ENCODE data around the gene TOX4.

TOX4 gene

GRCh38 chr14:21518725-21519124 lies 41.7 kb downstream of the TOX4 start:
- Histone ChIP-seq H3K4me1 (ENCODE audit: insufficient read depth, poor library complexity, severe bottlenecking) (no peaks in the 10 kb centered on the region), H3K36me3 (ENCODE audit: low read depth) (no peaks in the 10 kb centered on the region), H3K27me3 (ENCODE audit: insufficient read depth, poor library complexity, severe bottlenecking) (peaks cover 4% of the 10 kb centered on the region), H3K27ac (ENCODE audit: poor library complexity, severe bottlenecking) (no peak overlapping the region), H3K4me3 (ENCODE audit: severe bottlenecking) (no peak overlapping the region), H3K9me3 (ENCODE audit: severe bottlenecking) (no peaks in the 10 kb centered on the region)
- TF ChIP-seq CTCF (IDR thresholded peaks at IDR 0.05; ENCODE audit: poor library complexity, severe bottlenecking), result no peak
- ATAC-seq (ENCODE audit: low read depth) (no peak), DNase-seq (ENCODE audit: low spot score) (no peak)

GRCh38 chr14:21520767-21521166 lies 43.8 kb downstream of the TOX4 start:
- no peak for TF ChIP-seq CTCF (IDR thresholded peaks at IDR 0.05; ENCODE audit: poor library complexity, severe bottlenecking)
- DNase-seq (ENCODE audit: low spot score), result no peak
- H3K36me3 ChIP-seq (ENCODE audit: low read depth), result no peaks in the 10 kb centered on the region
- no peak overlapping the region for H3K4me3 ChIP-seq (ENCODE audit: severe bottlenecking)
- H3K4me1 ChIP-seq (ENCODE audit: insufficient read depth, poor library complexity, severe bottlenecking), result no peaks in the 10 kb centered on the region
- peaks cover 4% of the 10 kb centered on the region for H3K27me3 ChIP-seq (ENCODE audit: insufficient read depth, poor library complexity, severe bottlenecking)
- H3K9me3 ChIP-seq (ENCODE audit: severe bottlenecking), result no peaks in the 10 kb centered on the region
- ATAC-seq (ENCODE audit: low read depth), result no peak
- no peak overlapping the region for H3K27ac ChIP-seq (ENCODE audit: poor library complexity, severe bottlenecking)

- no peaks in the 10 kb centered on the region for H3K36me3 ChIP-seq (ENCODE audit: low read depth)
- ATAC-seq (ENCODE audit: low read depth), result no peak
- H3K27ac ChIP-seq (ENCODE audit: poor library complexity, severe bottlenecking), result no peak overlapping the region
- no peaks in the 10 kb centered on the region for H3K4me1 ChIP-seq (ENCODE audit: insufficient read depth, poor library complexity, severe bottlenecking)
- no peaks in the 10 kb centered on the region for H3K9me3 ChIP-seq (ENCODE audit: severe bottlenecking)
- H3K4me3 ChIP-seq (ENCODE audit: severe bottlenecking), result no peak overlapping the region
- H3K27me3 ChIP-seq (ENCODE audit: insufficient read depth, poor library complexity, severe bottlenecking), result peaks cover 4% of the 10 kb centered on the region
- no peak for DNase-seq (ENCODE audit: low spot score)
- TF ChIP-seq CTCF (IDR thresholded peaks at IDR 0.05; ENCODE audit: poor library complexity, severe bottlenecking), result no peak
Measured at GRCh38 chr14:21521501-21521900, 44.5 kb downstream of the TOX4 start.

GRCh38 chr14:21523203-21523602 lies 46.2 kb downstream of the TOX4 start:
- H3K27me3 ChIP-seq (ENCODE audit: insufficient read depth, poor library complexity, severe bottlenecking), result no peaks in the 10 kb centered on the region
- no peak for TF ChIP-seq CTCF (IDR thresholded peaks at IDR 0.05; ENCODE audit: poor library complexity, severe bottlenecking)
- H3K36me3 ChIP-seq (ENCODE audit: low read depth), result no peaks in the 10 kb centered on the region
- DNase-seq (ENCODE audit: low spot score), result no peak
- no peaks in the 10 kb centered on the region for H3K4me1 ChIP-seq (ENCODE audit: insufficient read depth, poor library complexity, severe bottlenecking)
- no peak for ATAC-seq (ENCODE audit: low read depth)
- H3K27ac ChIP-seq (ENCODE audit: poor library complexity, severe bottlenecking), result no peak overlapping the region
- H3K9me3 ChIP-seq (ENCODE audit: severe bottlenecking), result no peaks in the 10 kb centered on the region
- no peak overlapping the region for H3K4me3 ChIP-seq (ENCODE audit: severe bottlenecking)

GRCh38 chr14:21524575-21525490 lies 47.8 kb downstream of the TOX4 start:
- no peak for DNase-seq (ENCODE audit: low spot score)
- no peaks in the 10 kb centered on the region for H3K4me1 ChIP-seq (ENCODE audit: insufficient read depth, poor library complexity, severe bottlenecking)
- H3K9me3 ChIP-seq (ENCODE audit: severe bottlenecking), result no peaks in the 10 kb centered on the region
- TF ChIP-seq CTCF (IDR thresholded peaks at IDR 0.05; ENCODE audit: poor library complexity, severe bottlenecking), result no peak
- peak overlapping the region; percentile 52 for H3K4me3 ChIP-seq (ENCODE audit: severe bottlenecking)
- ATAC-seq (ENCODE audit: low read depth), result no peak
- H3K36me3 ChIP-seq (ENCODE audit: low read depth), result no peaks in the 10 kb centered on the region
- no peaks in the 10 kb centered on the region for H3K27me3 ChIP-seq (ENCODE audit: insufficient read depth, poor library complexity, severe bottlenecking)
- no peak overlapping the region for H3K27ac ChIP-seq (ENCODE audit: poor library complexity, severe bottlenecking)
